Activated CD4-positive, alpha-beta T cell treated with anti-CD3 and anti-CD28 coated beads, Interleukin-2, amount 10 ng/mL, durations not matched to agents 7 days and 5 days (primary cell): ENCODE results near the gene NBEAL2. TPM values are rescaled to one million over a fixed set of nuclear protein-coding genes. Genes with fewer than 3 reads are reported as not detected.

Source experiments
- CTCF ChIA-PET: fragments of 350-600 bp; sonication (Branson Sonifier 250); formaldehyde crosslinking; loops from one replicate; lab custom pipeline; 2021; ENCODE audit warnings: antibody characterized with exemption; lab: Charles Lee
- POLR2A ChIA-PET: fragments of 350-600 bp; sonication (Branson Sonifier 250); formaldehyde crosslinking; loops from one replicate; lab custom pipeline; 2021; ENCODE audit warnings: antibody characterized with exemption; lab: Charles Lee
- DNase-seq: peaks from one replicate; pipeline ENCODE4 v3.0.0-alpha.2; 2020
- H3K27ac Mint-ChIP-seq: one replicate; pipeline ENCODE4 v1.8.0; 2021; ENCODE audit warnings: mild to moderate bottlenecking, moderate library complexity, mixed read lengths
- H3K27me3 Mint-ChIP-seq: one replicate; pipeline ENCODE4 v1.8.0; 2021; ENCODE audit warnings: mixed read lengths
- H3K36me3 Mint-ChIP-seq: one replicate; pipeline ENCODE4 v1.8.0; 2021; ENCODE audit warnings: low read depth, mixed read lengths
- H3K4me1 Mint-ChIP-seq: one replicate; pipeline ENCODE4 v1.8.0; 2021; ENCODE audit warnings: mixed read lengths
- H3K4me3 Mint-ChIP-seq: one replicate; pipeline ENCODE4 v1.8.0; 2021; ENCODE audit warnings: mild to moderate bottlenecking, moderate library complexity, mixed read lengths
- H3K9me3 Mint-ChIP-seq: one replicate; pipeline ENCODE4 v1.8.0; 2021; ENCODE audit warnings: mixed read lengths
- total RNA-seq, 2 experiments: library from RNA; stranded (reverse); gene quantifications; one replicate each; pipeline ENCODE4 v1.2.3, GENCODE V29; 2021

NBEAL2 gene
- total RNA-seq, 2 experiments from 2014 or later, result 194 to 212 TPM

GRCh38 chr3:46999516-47000197 lies 20.2 kb downstream of the NBEAL2 start:
- H3K27ac Mint-ChIP-seq, result no peak overlapping the region
- no peak for DNase-seq

GRCh38 chr3:47000198-47000815 lies 20.8 kb downstream of the NBEAL2 start:
- peaks cover 13% of the 10 kb centered on the region for H3K4me1 Mint-ChIP-seq
- DNase-seq, result no peak
- H3K4me3 Mint-ChIP-seq, result no peak overlapping the region
- peaks cover 39% of the 10 kb centered on the region for H3K36me3 Mint-ChIP-seq
- POLR2A ChIA-PET, result no interaction called here
- CTCF ChIA-PET, result interaction anchor here (1.2 kb wide), 1 partner anchor 53 kb away, joined by 3 read pairs; no protein-coding TSS in a partner anchor
- no peaks in the 10 kb centered on the region for H3K27me3 Mint-ChIP-seq
- no peaks in the 10 kb centered on the region for H3K9me3 Mint-ChIP-seq
- H3K27ac Mint-ChIP-seq, result no peak overlapping the region

More at GRCh38 chr3:46999516-47000197, 20.2 kb downstream of the NBEAL2 start:
- Mint-ChIP-seq H3K4me3 (no peak overlapping the region), H3K9me3 (no peaks in the 10 kb centered on the region), H3K4me1 (peaks cover 13% of the 10 kb centered on the region), H3K27me3 (no peaks in the 10 kb centered on the region), H3K36me3 (peaks cover 37% of the 10 kb centered on the region)
- CTCF ChIA-PET, result interaction anchor here (1.1 to 1.2 kb wide), 2 partner anchors 52 to 64 kb away, joined by 3 read pairs; no protein-coding TSS in a partner anchor
- POLR2A ChIA-PET, result no interaction called here

- Mint-ChIP-seq H3K4me1 (peaks cover 13% of the 10 kb centered on the region), H3K4me3 (no peak overlapping the region), H3K27me3 (no peaks in the 10 kb centered on the region), H3K36me3 (peaks cover 45% of the 10 kb centered on the region), H3K27ac (no peak overlapping the region), H3K9me3 (no peaks in the 10 kb centered on the region)
- ChIA-PET POLR2A (no interaction called here), CTCF (interaction anchor here (0.7 to 1.5 kb wide), 2 partner anchors 21 to 78 kb away, joined by 3 to 4 read pairs; no protein-coding TSS in a partner anchor)
- DNase-seq, result no peak
These were observed 21.7 kb downstream of the NBEAL2 start for GRCh38 chr3:47000922-47001730.

- CTCF ChIA-PET, result interaction anchor here (0.7 to 1.5 kb wide), 2 partner anchors 22 to 78 kb away, joined by 3 to 4 read pairs; no protein-coding TSS in a partner anchor
- Mint-ChIP-seq H3K36me3 (peaks cover 50% of the 10 kb centered on the region), H3K9me3 (no peaks in the 10 kb centered on the region), H3K4me3 (no peak overlapping the region), H3K4me1 (peaks cover 12% of the 10 kb centered on the region), H3K27ac (no peak overlapping the region), H3K27me3 (no peaks in the 10 kb centered on the region)
- POLR2A ChIA-PET, result no interaction called here
- DNase-seq, result no peak
These were observed 22.3 kb downstream of the NBEAL2 start for GRCh38 chr3:47001731-47002170.

GRCh38 chr3:47002171-47003055 lies 22.9 kb downstream of the NBEAL2 start:
- CTCF ChIA-PET, result interaction anchor here (1.5 kb wide), 1 partner anchor 79 kb away, joined by 4 read pairs; no protein-coding TSS in a partner anchor
- Mint-ChIP-seq H3K36me3 (peaks cover 49% of the 10 kb centered on the region), H3K9me3 (no peaks in the 10 kb centered on the region), H3K27me3 (no peaks in the 10 kb centered on the region), H3K27ac (no peak overlapping the region), H3K4me1 (peaks cover 6% of the 10 kb centered on the region), H3K4me3 (no peak overlapping the region)
- DNase-seq, result no peak
- POLR2A ChIA-PET, result no interaction called here

- Mint-ChIP-seq H3K27ac (no peak overlapping the region), H3K9me3 (no peaks in the 10 kb centered on the region), H3K4me3 (no peak overlapping the region), H3K4me1 (peaks cover 5% of the 10 kb centered on the region), H3K36me3 (peaks cover 48% of the 10 kb centered on the region), H3K27me3 (no peaks in the 10 kb centered on the region)
- CTCF ChIA-PET, result no interaction called here
- DNase-seq, result no peak
- POLR2A ChIA-PET, result no interaction called here
These were observed 23.6 kb downstream of the NBEAL2 start for GRCh38 chr3:47003056-47003410.

- no peak overlapping the region for H3K4me3 Mint-ChIP-seq
- peaks cover 6% of the 10 kb centered on the region for H3K4me1 Mint-ChIP-seq
- ChIA-PET CTCF (interaction anchor here (1.5 kb wide), 1 partner anchor 82 kb away, joined by 3 read pairs; no protein-coding TSS in a partner anchor), POLR2A (no interaction called here)
- H3K27me3 Mint-ChIP-seq, result no peaks in the 10 kb centered on the region
- no peak for DNase-seq
- no peak overlapping the region for H3K27ac Mint-ChIP-seq
- peaks cover 43% of the 10 kb centered on the region for H3K36me3 Mint-ChIP-seq
- H3K9me3 Mint-ChIP-seq, result no peaks in the 10 kb centered on the region
These were observed 24.2 kb downstream of the NBEAL2 start for GRCh38 chr3:47003461-47004368.

- peaks cover 8% of the 10 kb centered on the region for H3K4me1 Mint-ChIP-seq
- no peaks in the 10 kb centered on the region for H3K9me3 Mint-ChIP-seq
- no peak overlapping the region for H3K4me3 Mint-ChIP-seq
- DNase-seq, result no peak
- H3K27me3 Mint-ChIP-seq, result no peaks in the 10 kb centered on the region
- ChIA-PET CTCF (interaction anchor here (0.6 to 1.5 kb wide), 2 partner anchors 29 to 83 kb away, joined by 3 to 6 read pairs; no protein-coding TSS in a partner anchor), POLR2A (interaction anchor here (0.7 kb wide), 1 partner anchor 13 kb away, joined by 3 read pairs; no protein-coding TSS in a partner anchor)
- H3K27ac Mint-ChIP-seq, result no peak overlapping the region
- peaks cover 43% of the 10 kb centered on the region for H3K36me3 Mint-ChIP-seq
These were observed 25.1 kb downstream of the NBEAL2 start for GRCh38 chr3:47004369-47005211.

GRCh38 chr3:47005212-47006144 lies 26.0 kb downstream of the NBEAL2 start:
- no peak overlapping the region for H3K4me3 Mint-ChIP-seq
- H3K27ac Mint-ChIP-seq, result no peak overlapping the region
- ChIA-PET POLR2A (interaction anchor here (0.7 kb wide), 1 partner anchor 13 kb away, joined by 3 read pairs; no protein-coding TSS in a partner anchor), CTCF (interaction anchor here (0.6 to 1.8 kb wide), 4 partner anchors 10 to 84 kb away, joined by 3 to 7 read pairs (median 4); no protein-coding TSS in a partner anchor)
- H3K27me3 Mint-ChIP-seq, result no peaks in the 10 kb centered on the region
- H3K4me1 Mint-ChIP-seq, result peaks cover 12% of the 10 kb centered on the region
- H3K36me3 Mint-ChIP-seq, result peaks cover 41% of the 10 kb centered on the region
- H3K9me3 Mint-ChIP-seq, result no peaks in the 10 kb centered on the region
- no peak for DNase-seq
